Measurements from ENCODE around the gene SEC14L3. TPM values are rescaled to one million over a fixed set of nuclear protein-coding genes. Genes with fewer than 3 reads are reported as not detected.

The SEC14L3 gene
- total RNA-seq, 1 experiment from 2014 or later, result not detected

GRCh38 chr22:30414525-30415047 is 57.2 kb downstream of the SEC14L3 start:
- no peak for DNase-seq
- Mint-ChIP-seq H3K27me3 (ENCODE audit: insufficient read depth, unreplicated experiment) (no peaks in the 10 kb centered on the region), H3K4me3 (ENCODE audit: unreplicated experiment) (no peak overlapping the region), H3K27ac (ENCODE audit: unreplicated experiment) (no peak overlapping the region), H3K9me3 (ENCODE audit: unreplicated experiment) (no peaks in the 10 kb centered on the region), H3K4me1 (ENCODE audit: low read depth, unreplicated experiment) (peaks cover 6% of the 10 kb centered on the region), H3K36me3 (ENCODE audit: insufficient read depth, unreplicated experiment) (peaks cover 13% of the 10 kb centered on the region)
- TF ChIP-seq CTCF (IDR thresholded peaks at IDR 0.05; ENCODE audit: insufficient read depth in 1 of 2, low read depth in 1 of 2, low read length in 1 of 2, severe bottlenecking in 1 of 2, unreplicated experiment in 1 of 2), result no peak
- CTCF ChIA-PET, result no interaction called here
- POLR2A ChIA-PET, result interaction anchor here (1.8 kb wide), 1 partner anchor 9 kb away, joined by 8 read pairs; no protein-coding TSS in a partner anchor
- peaks cover 37% of the 10 kb centered on the region for H3K4me1 ChIP-seq
- no peaks in the 10 kb centered on the region for H3K9me3 ChIP-seq
- intact Hi-C loops (cut with micrococcal nuclease; ENCODE audit: unreplicated experiment), result no loop called here
- no TSS peak for BruUV-seq (replicated peaks)
- no peak overlapping the region for H3K4me3 ChIP-seq (ENCODE audit: low read depth, low read length)
- H3K27me3 ChIP-seq (replicated peaks; ENCODE audit: control insufficient read depth, insufficient read depth, low read length), result no peaks in the 10 kb centered on the region
- H3K36me3 ChIP-seq (ENCODE audit: control insufficient read depth, insufficient read depth, low read length), result no peaks in the 10 kb centered on the region

- Mint-ChIP-seq H3K27me3 (ENCODE audit: insufficient read depth, unreplicated experiment) (no peaks in the 10 kb centered on the region), H3K9me3 (ENCODE audit: unreplicated experiment) (no peaks in the 10 kb centered on the region), H3K4me3 (ENCODE audit: unreplicated experiment) (no peak overlapping the region), H3K36me3 (ENCODE audit: insufficient read depth, unreplicated experiment) (peaks cover 13% of the 10 kb centered on the region), H3K27ac (ENCODE audit: unreplicated experiment) (no peak overlapping the region), H3K4me1 (ENCODE audit: low read depth, unreplicated experiment) (peaks cover 6% of the 10 kb centered on the region)
- H3K4me1 ChIP-seq, result peaks cover 30% of the 10 kb centered on the region
- ChIA-PET POLR2A (interaction anchor here (1.8 kb wide), 1 partner anchor 9 kb away, joined by 8 read pairs; no protein-coding TSS in a partner anchor), CTCF (no interaction called here)
- TF ChIP-seq CTCF (IDR thresholded peaks at IDR 0.05; ENCODE audit: insufficient read depth in 1 of 2, low read depth in 1 of 2, low read length in 1 of 2, severe bottlenecking in 1 of 2, unreplicated experiment in 1 of 2), result no peak
- DNase-seq, result no peak
- no peak overlapping the region for H3K4me3 ChIP-seq (ENCODE audit: low read depth, low read length)
- no peaks in the 10 kb centered on the region for H3K36me3 ChIP-seq (ENCODE audit: control insufficient read depth, insufficient read depth, low read length)
- intact Hi-C loops (cut with micrococcal nuclease; ENCODE audit: unreplicated experiment), result no loop called here
- BruUV-seq (replicated peaks), result no TSS peak
- H3K9me3 ChIP-seq, result no peaks in the 10 kb centered on the region
- H3K27me3 ChIP-seq (replicated peaks; ENCODE audit: control insufficient read depth, insufficient read depth, low read length), result no peaks in the 10 kb centered on the region
Measured at GRCh38 chr22:30413745-30414524, 57.9 kb downstream of the SEC14L3 start.

GRCh38 chr22:30413001-30413400 is 58.8 kb downstream of the SEC14L3 start:
- Mint-ChIP-seq H3K27ac (ENCODE audit: unreplicated experiment) (no peak overlapping the region), H3K9me3 (ENCODE audit: unreplicated experiment) (no peaks in the 10 kb centered on the region), H3K27me3 (ENCODE audit: insufficient read depth, unreplicated experiment) (no peaks in the 10 kb centered on the region), H3K36me3 (ENCODE audit: insufficient read depth, unreplicated experiment) (peaks cover 13% of the 10 kb centered on the region), H3K4me3 (ENCODE audit: unreplicated experiment) (no peak overlapping the region), H3K4me1 (ENCODE audit: low read depth, unreplicated experiment) (peaks cover 6% of the 10 kb centered on the region)
- no TSS peak for BruUV-seq (replicated peaks)
- H3K4me1 ChIP-seq, result peaks cover 21% of the 10 kb centered on the region
- no peak overlapping the region for H3K4me3 ChIP-seq (ENCODE audit: low read depth, low read length)
- no peaks in the 10 kb centered on the region for H3K9me3 ChIP-seq
- H3K36me3 ChIP-seq (ENCODE audit: control insufficient read depth, insufficient read depth, low read length), result no peaks in the 10 kb centered on the region; the same call in 1 of the 2 replicates
- no peak for TF ChIP-seq CTCF (IDR thresholded peaks at IDR 0.05; ENCODE audit: insufficient read depth in 1 of 2, low read depth in 1 of 2, low read length in 1 of 2, severe bottlenecking in 1 of 2, unreplicated experiment in 1 of 2)
- no peak for DNase-seq
- intact Hi-C loops (cut with micrococcal nuclease; ENCODE audit: unreplicated experiment), result no loop called here
- H3K27me3 ChIP-seq (replicated peaks; ENCODE audit: control insufficient read depth, insufficient read depth, low read length), result no peaks in the 10 kb centered on the region
- ChIA-PET CTCF (interaction anchor here (0.5 to 0.6 kb wide), 3 partner anchors 39 to 529 kb away, joined by 3 to 5 read pairs (median 3); no protein-coding TSS in a partner anchor), POLR2A (interaction anchor here (0.7 kb wide), 1 partner anchor 16 kb away, joined by 4 read pairs; the partner anchor contains the start of gene SEC14L2)
